Measurements from ENCODE around the gene TSPYL4.

- TF ChIP-seq POLR2A (IDR thresholded peaks at IDR 0.05; ENCODE audit: low read depth, low read length) (no peak), TAF1 (IDR thresholded peaks at IDR 0.05; ENCODE audit: borderline replicate concordance, low read depth, low read length) (no peak), POLR2AphosphoS5 (IDR thresholded peaks at IDR 0.05; ENCODE audit: low read depth, low read length) (no peak)
These were observed 6.6 kb downstream of the TSPYL4 start for GRCh38 chr6:116247285-116247684.
